ENCODE measurements around the gene FHL5. TPM values are rescaled to one million over a fixed set of nuclear protein-coding genes. Genes with fewer than 3 reads are reported as not detected.

Gene FHL5
- total RNA-seq, 4 donors from 2014 or later: 2.1 to 10.7 (median 3.7) TPM

DNA sequence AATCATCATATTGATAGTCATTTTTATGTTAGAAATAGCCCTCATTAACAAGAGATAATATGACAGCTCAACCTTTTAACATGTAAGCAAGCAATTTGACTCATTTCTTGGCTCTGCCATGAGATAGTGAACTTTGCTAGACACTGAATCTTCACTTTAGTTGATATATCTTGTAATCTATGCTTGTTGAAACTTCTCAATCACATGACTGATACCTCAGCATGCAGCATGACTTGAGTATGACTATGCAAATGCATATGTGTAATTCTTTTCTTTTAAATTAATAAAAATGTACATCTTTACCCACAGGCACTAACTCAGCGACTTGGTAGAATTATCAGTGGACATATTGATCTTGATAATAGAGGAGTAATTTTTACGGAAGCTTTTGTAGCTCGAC, 34.7 kb upstream of the FHL5 start:
- TF ChIP-seq CTCF (IDR thresholded peaks at IDR 0.05): no peak
- TF ChIP-seq POLR2A (IDR thresholded peaks at IDR 0.05): no peak
- H3K4me3 ChIP-seq: no peak overlapping the region
- DNase-seq: no peak
- H3K9me3 ChIP-seq: no peaks in the 10 kb centered on the region
- H3K27ac ChIP-seq: no peak overlapping the region
- no peaks in the 10 kb centered on the region for H3K27me3 ChIP-seq
- peaks cover 0 to 73% (median 2%) of the 10 kb centered on the region in 3 donors for H3K36me3 ChIP-seq
- H3K4me1 ChIP-seq: peaks cover 0 to 5% (median 0%) of the 10 kb centered on the region in 4 donors

- Histone ChIP-seq H3K4me3 (no peak overlapping the region), H3K4me1 (no peaks in the 10 kb centered on the region), H3K9me3 (no peaks in the 10 kb centered on the region), H3K27me3 (no peaks in the 10 kb centered on the region), H3K27ac (no peak overlapping the region), H3K36me3 (peaks cover 0 to 68% (median 2%) of the 10 kb centered on the region in 3 donors)
- DNase-seq: no peak
- TF ChIP-seq CTCF (IDR thresholded peaks at IDR 0.05) (no peak), POLR2A (IDR thresholded peaks at IDR 0.05) (no peak)
Observed at GRCh38 chr6:96532399-96532798, 30.5 kb upstream of the FHL5 start.

DNA sequence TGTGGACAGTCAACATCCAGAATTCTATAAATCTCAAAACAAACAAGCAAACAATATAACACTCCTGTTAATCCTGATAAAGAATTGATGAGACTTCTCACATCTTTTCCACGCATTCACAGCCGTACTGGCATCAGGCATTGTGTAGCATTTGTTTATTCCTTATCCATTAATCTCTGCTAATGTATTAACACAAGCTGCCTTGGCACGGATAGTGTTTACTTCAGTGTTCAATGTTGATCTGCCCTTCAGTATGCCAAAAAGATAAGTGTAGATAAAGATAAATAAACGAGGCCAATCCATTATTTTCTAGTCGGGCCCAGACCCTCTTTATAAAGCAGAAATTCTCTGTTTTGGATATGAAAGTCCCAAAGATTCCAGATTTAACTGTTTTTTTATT, 25.2 kb upstream of the FHL5 start:
- H3K9me3 ChIP-seq: no peaks in the 10 kb centered on the region
- H3K27me3 ChIP-seq: no peaks in the 10 kb centered on the region
- H3K4me1 ChIP-seq: no peaks in the 10 kb centered on the region
- H3K36me3 ChIP-seq: peaks cover 0 to 57% (median 0%) of the 10 kb centered on the region in 3 donors
- no peak for TF ChIP-seq CTCF (IDR thresholded peaks at IDR 0.05)
- TF ChIP-seq POLR2A (IDR thresholded peaks at IDR 0.05): no peak
- DNase-seq: no peak
- H3K27ac ChIP-seq: no peak overlapping the region
- H3K4me3 ChIP-seq: no peak overlapping the region

DNA sequence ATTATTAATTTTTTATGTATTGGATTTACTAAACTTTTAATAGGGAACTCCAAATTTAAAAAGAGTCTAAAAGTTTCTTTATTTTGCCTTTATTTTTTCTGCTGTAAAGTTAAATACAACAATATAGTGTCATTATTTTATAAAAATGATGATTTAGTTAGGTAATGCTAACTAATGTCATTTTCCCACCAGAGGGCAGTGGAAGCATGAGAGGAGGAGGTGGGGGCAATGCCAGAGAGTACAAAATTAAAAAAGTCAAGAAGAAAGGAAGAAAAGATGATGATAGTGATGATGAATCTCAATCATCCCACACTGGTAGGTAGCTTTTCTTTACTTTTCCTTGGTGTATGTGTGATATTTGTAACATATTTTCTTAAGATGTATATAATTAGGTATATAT, 20.2 kb upstream of the FHL5 start:
- H3K27me3 ChIP-seq: no peaks in the 10 kb centered on the region
- H3K4me3 ChIP-seq: no peak overlapping the region
- peak in 1 of 6 experiments; percentile 19 for TF ChIP-seq CTCF (IDR thresholded peaks at IDR 0.05)
- no peak for TF ChIP-seq POLR2A (IDR thresholded peaks at IDR 0.05)
- H3K9me3 ChIP-seq: no peaks in the 10 kb centered on the region
- H3K36me3 ChIP-seq: peaks cover 0 to 77% (median 0%) of the 10 kb centered on the region in 3 donors
- H3K27ac ChIP-seq: no peak overlapping the region
- H3K4me1 ChIP-seq: no peaks in the 10 kb centered on the region
- DNase-seq: no peak

- Histone ChIP-seq H3K9me3 (no peaks in the 10 kb centered on the region), H3K36me3 (peaks cover 0 to 80% (median 0%) of the 10 kb centered on the region in 3 donors)
Observed at GRCh38 chr6:96545882-96546281, 17.0 kb upstream of the FHL5 start.

More at GRCh38 chr6:96545882-96546281, 17.0 kb upstream of the FHL5 start:
- Histone ChIP-seq H3K27me3 (no peaks in the 10 kb centered on the region), H3K27ac (no peak overlapping the region), H3K4me1 (no peaks in the 10 kb centered on the region), H3K4me3 (no peak overlapping the region)
- DNase-seq: no peak
- TF ChIP-seq CTCF (IDR thresholded peaks at IDR 0.05) (no peak), POLR2A (IDR thresholded peaks at IDR 0.05) (no peak)

Data from Peyer's patch (tissue), 4 donors.